Tibial artery (tissue), 4 donors: ENCODE data around the gene PLA2G4D.

Experiments
- DNase-seq, 2 donors: peaks; one replicate each; pipeline ENCODE4 v3.0.0-alpha.2; 2019
- H3K27ac ChIP-seq, 2 donors: fragments of 200-600 bp; sonication (generic) in 1 of 2; 1 replicate in 1 of 2; 2 replicates in 1 of 2; pipeline ENCODE4 v1.5.1; 2018 to 2019; ENCODE audit warnings: mild to moderate bottlenecking in 1 of 2
- H3K27me3 ChIP-seq, 2 donors: fragments of 200-600 bp; sonication (generic) in 1 of 2; one replicate each; pipeline versions ENCODE4 v1.5.1 to v1.6.0; 2016 to 2019
- H3K36me3 ChIP-seq, 3 donors: fragments of 200-600 bp; sonication (generic) in 2 of 3; one replicate each; pipeline ENCODE4 v1.5.1; 2016 to 2019; ENCODE audit warnings: mild to moderate bottlenecking in 2 of 3
- H3K4me1 ChIP-seq, 4 donors: fragments of 200-600 bp; sonication (generic) in 2 of 4; 1 replicate in 3 of 4; 2 replicates in 1 of 4; pipeline ENCODE4 v1.5.1; 2016 to 2019
- H3K4me3 ChIP-seq, 2 donors: fragments of 200-600 bp; sonication (generic) in 1 of 2; 1 replicate in 1 of 2; 2 replicates in 1 of 2; pipeline ENCODE4 v1.5.1; 2018 to 2019; ENCODE audit warnings: mild to moderate bottlenecking in 2 of 2
- H3K9me3 ChIP-seq, 3 donors: fragments of 200-600 bp; sonication (generic) in 1 of 3; one replicate each; pipeline ENCODE4 v1.5.1; 2016 to 2019
- intact Hi-C: fragments of 100-400 bp; cut with DNase I; formaldehyde crosslinking; loops from one replicate; pipeline ENCODE4 v1.15.0; 2023; ENCODE audit warnings: low total_unique reads
- TF ChIP-seq, protein P1 (sequence below), 2 experiments: fragments of 200-600 bp in 1 of 2; fragments of 450-650 bp in 1 of 2; IDR thresholded peaks; one replicate each; pipeline ENCODE4 v1.5.1; 2017 to 2019; ENCODE audit warnings: antibody characterized with exemption in 2 of 2, mild to moderate bottlenecking in 1 of 2, moderate library complexity in 1 of 2

The PLA2G4D gene

GRCh38 chr15:42107473-42107872 lies 13.1 kb upstream of the PLA2G4D start:
- H3K9me3 ChIP-seq = peaks cover 0 to 10% (median 6%) of the 10 kb centered on the region in 3 donors
- TF ChIP-seq, protein P1, sequence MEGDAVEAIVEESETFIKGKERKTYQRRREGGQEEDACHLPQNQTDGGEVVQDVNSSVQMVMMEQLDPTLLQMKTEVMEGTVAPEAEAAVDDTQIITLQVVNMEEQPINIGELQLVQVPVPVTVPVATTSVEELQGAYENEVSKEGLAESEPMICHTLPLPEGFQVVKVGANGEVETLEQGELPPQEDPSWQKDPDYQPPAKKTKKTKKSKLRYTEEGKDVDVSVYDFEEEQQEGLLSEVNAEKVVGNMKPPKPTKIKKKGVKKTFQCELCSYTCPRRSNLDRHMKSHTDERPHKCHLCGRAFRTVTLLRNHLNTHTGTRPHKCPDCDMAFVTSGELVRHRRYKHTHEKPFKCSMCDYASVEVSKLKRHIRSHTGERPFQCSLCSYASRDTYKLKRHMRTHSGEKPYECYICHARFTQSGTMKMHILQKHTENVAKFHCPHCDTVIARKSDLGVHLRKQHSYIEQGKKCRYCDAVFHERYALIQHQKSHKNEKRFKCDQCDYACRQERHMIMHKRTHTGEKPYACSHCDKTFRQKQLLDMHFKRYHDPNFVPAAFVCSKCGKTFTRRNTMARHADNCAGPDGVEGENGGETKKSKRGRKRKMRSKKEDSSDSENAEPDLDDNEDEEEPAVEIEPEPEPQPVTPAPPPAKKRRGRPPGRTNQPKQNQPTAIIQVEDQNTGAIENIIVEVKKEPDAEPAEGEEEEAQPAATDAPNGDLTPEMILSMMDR (IDR thresholded peaks at IDR 0.05) = no peak
- H3K27ac ChIP-seq = no peak overlapping the region
- H3K27me3 ChIP-seq = peaks cover 0 to 14% of the 10 kb centered on the region in 2 donors
- no peak overlapping the region for H3K4me3 ChIP-seq
- intact Hi-C loops = no loop called here
- no peaks in the 10 kb centered on the region for H3K36me3 ChIP-seq
- DNase-seq = no peak
- no peaks in the 10 kb centered on the region for H3K4me1 ChIP-seq

- Histone ChIP-seq H3K36me3 (no peaks in the 10 kb centered on the region), H3K9me3 (peaks cover 0 to 10% (median 6%) of the 10 kb centered on the region in 3 donors), H3K4me3 (no peak overlapping the region), H3K4me1 (no peaks in the 10 kb centered on the region), H3K27me3 (peaks cover 0 to 14% of the 10 kb centered on the region in 2 donors), H3K27ac (no peak overlapping the region)
- no peak for DNase-seq
- TF ChIP-seq, protein P1 (IDR thresholded peaks at IDR 0.05) = no peak
- intact Hi-C loops = no loop called here
Measured at GRCh38 chr15:42106288-42106687, 11.9 kb upstream of the PLA2G4D start.

GRCh38 chr15:42104095-42104891 lies 9.9 kb upstream of the PLA2G4D start:
- Histone ChIP-seq H3K27me3 (peaks cover 0 to 14% of the 10 kb centered on the region in 2 donors), H3K4me1 (no peaks in the 10 kb centered on the region), H3K4me3 (no peak overlapping the region), H3K36me3 (no peaks in the 10 kb centered on the region), H3K9me3 (peaks cover 0 to 10% (median 6%) of the 10 kb centered on the region in 3 donors), H3K27ac (no peak overlapping the region)
- no peak for DNase-seq
- TF ChIP-seq, protein P1 (IDR thresholded peaks at IDR 0.05) = no peak
- intact Hi-C loops = no loop called here

DNA sequence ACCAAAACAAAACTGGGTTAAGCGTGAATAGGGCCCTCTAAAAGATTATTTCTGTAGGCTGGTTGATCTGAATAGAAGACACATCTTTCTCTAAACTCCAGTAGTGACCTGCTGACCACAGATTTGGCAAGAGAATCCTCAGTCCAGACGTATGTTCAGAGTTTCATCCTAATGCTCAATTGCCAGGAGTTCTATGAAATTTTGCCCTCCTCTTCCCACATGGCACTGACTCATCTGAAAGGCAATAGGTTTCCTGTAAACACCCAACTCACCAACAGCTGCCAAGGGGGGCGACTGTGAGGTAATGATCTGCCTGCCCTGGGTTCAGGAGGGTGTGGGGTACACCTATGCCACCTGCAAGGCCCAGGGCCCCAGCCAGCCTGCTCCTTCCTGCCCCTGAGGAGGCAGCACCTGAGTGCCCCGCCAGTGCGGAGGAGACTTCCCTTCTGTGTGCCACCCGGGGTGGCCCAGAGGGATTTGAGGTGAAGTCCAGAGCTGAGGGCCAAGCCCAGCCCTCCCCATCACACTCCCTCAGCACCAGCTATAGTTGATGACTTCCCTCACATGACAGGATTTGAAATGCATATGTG lies 8.4 kb upstream of the PLA2G4D start:
- peaks cover 0 to 11% of the 10 kb centered on the region in 2 donors for H3K27me3 ChIP-seq
- DNase-seq = no peak
- H3K4me3 ChIP-seq = no peak overlapping the region
- TF ChIP-seq, protein P1 (IDR thresholded peaks at IDR 0.05) = no peak
- H3K27ac ChIP-seq = no peak overlapping the region
- no peaks in the 10 kb centered on the region for H3K4me1 ChIP-seq
- no peaks in the 10 kb centered on the region for H3K9me3 ChIP-seq
- no peaks in the 10 kb centered on the region for H3K36me3 ChIP-seq
- intact Hi-C loops = no loop called here

DNA sequence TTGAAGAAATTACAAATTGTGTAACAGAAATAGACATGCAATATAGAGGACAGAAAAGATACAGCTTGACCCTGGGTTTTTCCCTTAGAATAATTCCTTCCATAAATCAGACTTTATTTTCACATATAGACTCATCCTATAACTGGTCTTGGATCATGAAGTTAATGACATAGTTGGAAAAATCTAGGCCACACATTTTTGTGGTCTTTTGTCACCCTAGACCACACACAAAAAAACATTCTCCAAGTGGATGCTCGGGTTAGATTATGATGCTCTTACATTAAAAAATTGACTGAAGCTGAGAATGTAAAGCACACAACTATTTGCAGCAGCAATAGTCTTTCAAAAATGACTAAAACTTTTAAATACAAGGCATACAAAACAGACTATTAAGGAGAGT lies 7.5 kb upstream of the PLA2G4D start:
- Histone ChIP-seq H3K4me1 (no peaks in the 10 kb centered on the region), H3K4me3 (no peak overlapping the region), H3K27ac (no peak overlapping the region), H3K36me3 (no peaks in the 10 kb centered on the region), H3K27me3 (peaks cover 0 to 5% of the 10 kb centered on the region in 2 donors), H3K9me3 (no peaks in the 10 kb centered on the region)
- DNase-seq = no peak
- intact Hi-C loops = no loop called here
- TF ChIP-seq, protein P1 (IDR thresholded peaks at IDR 0.05) = no peak
